ENCODE measurements around the gene GUCA1A.
A peak's percentile ranks its signal among the peaks of the same experiment; 100 is the strongest.
"Not testable (repeated sequence)": the region's sequence is repeated elsewhere in the genome, so short reads cannot be mapped to it uniquely, and the experiment has no call there.

The GUCA1A gene

GRCh38 chr6:42177514-42178364 lies 4.6 kb downstream of the GUCA1A start:
- DNase-seq (ENCODE audit: low spot score): no peak

- DNase-seq (ENCODE audit: low spot score): no peak
Measured at GRCh38 chr6:42179261-42179944, 6.2 kb downstream of the GUCA1A start.

DNA sequence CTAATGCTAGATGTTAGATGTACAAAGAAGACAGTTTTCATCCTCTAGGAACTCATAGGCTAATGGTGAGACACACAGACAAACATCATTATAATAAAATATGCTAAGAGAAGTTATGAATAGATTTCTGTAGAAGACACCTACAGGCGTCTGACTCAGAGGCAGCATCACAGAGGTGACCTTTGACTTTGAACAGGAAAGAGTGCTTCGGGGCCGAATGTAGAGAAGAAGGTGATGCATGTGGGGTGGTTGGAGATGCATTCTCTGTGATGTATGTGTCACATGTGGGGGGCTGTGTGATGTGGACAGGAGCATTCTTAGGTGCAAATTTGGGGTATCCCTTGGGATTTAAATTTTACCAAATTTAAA lies 6.8 kb downstream of the GUCA1A start:
- no peak for DNase-seq (ENCODE audit: low spot score)

GRCh38 chr6:42182101-42182500 lies 8.9 kb downstream of the GUCA1A start:
- no peak for DNase-seq (ENCODE audit: low spot score)

- no peak for DNase-seq (ENCODE audit: low spot score)
Measured at GRCh38 chr6:42184475-42184874, 11.3 kb downstream of the GUCA1A start.

- no peak for DNase-seq (ENCODE audit: low spot score)
Measured at GRCh38 chr6:42185597-42185996, 12.4 kb downstream of the GUCA1A start.

DNA sequence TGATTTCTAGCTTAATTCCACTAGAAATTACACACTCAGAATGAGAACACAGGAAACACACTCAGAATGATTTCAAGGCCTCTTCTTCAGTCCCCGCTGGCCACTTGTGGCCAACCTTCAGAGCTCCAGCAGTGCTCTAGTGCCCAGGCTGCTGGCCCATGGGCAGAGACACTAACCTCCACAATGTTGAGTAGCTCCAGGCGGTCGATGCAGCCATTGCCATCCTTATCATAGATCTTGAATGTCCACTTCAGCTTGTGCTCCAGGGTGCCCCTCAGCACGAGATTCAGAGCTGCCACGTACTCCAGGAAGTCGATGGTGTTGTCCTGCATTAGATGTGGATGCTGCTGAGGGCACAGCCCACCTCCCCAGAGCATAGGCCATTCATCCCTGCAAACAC lies 15.2 kb downstream of the GUCA1A start:
- DNase-seq (ENCODE audit: low spot score): no peak

- no peak for DNase-seq (ENCODE audit: low spot score)
Measured at GRCh38 chr6:42190554-42191183, 17.5 kb downstream of the GUCA1A start.

DNA sequence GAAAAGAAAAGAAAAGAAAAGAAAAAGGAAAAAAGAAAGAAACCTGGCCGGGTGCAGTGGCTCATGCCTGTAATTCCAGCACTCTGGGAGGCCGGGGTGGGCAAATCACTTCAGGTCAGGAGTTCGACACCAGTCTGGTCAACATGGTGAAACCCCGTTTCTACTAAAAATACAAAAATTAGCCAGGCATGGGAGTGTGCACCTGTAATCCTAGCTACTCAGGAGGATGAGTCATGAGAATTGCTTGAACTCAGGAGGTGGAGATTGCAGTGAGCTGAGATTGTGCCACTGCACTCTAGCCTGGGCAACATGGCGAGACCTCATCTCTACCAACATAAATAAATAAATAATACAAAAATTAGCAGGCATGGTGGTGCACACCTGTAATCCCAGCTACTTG lies 19.2 kb downstream of the GUCA1A start:
- not testable (repeated sequence) for DNase-seq (ENCODE audit: low spot score)

GRCh38 chr6:42193491-42193894 lies 20.3 kb downstream of the GUCA1A start:
- no peak for DNase-seq (ENCODE audit: low spot score)

DNA sequence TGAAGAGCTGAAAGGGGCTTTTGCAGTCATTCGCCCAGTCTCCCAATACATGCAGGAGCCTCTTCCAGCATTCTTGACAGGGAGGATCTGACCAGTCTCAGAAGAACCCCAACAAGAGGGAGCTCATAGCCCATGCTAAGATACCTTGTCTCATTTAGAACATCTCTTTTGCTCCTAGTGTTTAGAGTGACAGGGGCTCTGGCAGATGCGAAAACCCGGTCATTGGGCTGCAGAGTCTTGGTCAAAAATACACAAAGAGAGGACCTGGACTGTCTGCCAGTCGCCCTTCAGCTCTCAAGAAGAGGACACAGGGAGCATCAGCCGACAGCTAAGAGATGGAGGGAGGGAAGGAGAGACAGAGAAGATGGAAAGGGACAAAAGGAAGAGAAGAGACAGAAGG lies 20.9 kb downstream of the GUCA1A start:
- DNase-seq (ENCODE audit: low spot score): no peak

DNA sequence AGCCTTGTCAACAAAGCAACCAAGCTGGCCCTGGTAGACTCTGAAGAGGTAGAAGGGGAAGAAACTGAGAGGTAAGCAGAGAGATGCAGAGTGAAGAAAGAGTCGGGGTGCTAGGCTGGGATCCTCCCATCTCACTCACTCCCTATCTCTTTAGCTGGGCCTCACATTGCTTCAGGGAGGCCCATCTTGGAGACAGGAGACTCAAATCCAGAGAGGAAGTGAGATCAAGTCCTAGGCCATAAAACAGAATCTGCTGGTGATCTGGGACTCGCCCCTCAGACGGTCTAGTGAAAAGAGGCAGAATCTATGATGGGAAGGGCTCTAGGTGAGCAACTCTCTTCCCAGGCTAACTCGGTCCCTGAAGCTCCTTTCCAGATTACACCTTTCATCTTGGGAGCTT lies 22.3 kb downstream of the GUCA1A start:
- DNase-seq (ENCODE audit: low spot score): no peak

- DNase-seq (ENCODE audit: low spot score): peak; percentile 17
Measured at GRCh38 chr6:42197555-42198362, 24.6 kb downstream of the GUCA1A start.

- DNase-seq (ENCODE audit: low spot score): no peak
Measured at GRCh38 chr6:42199106-42199981, 26.2 kb downstream of the GUCA1A start.

DNA sequence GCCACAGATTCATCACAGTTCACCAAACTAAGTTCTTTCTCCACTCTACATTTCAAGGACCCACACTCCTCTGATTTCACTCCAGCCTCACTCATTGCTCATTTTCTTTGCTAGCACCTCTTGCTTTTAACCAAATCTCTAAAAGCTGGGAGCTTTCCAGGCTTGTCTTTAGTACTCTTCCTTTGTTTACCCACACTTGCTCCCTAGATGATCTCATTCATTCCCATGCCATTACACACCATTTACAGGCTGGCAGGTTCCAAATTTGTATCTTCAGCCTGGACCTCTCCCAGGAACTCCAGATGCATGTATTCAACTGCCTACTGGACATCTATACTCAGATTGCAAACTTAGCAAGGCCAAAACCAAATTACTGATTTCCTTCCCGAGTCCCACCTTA lies 26.9 kb downstream of the GUCA1A start:
- no peak for DNase-seq (ENCODE audit: low spot score)

DNA sequence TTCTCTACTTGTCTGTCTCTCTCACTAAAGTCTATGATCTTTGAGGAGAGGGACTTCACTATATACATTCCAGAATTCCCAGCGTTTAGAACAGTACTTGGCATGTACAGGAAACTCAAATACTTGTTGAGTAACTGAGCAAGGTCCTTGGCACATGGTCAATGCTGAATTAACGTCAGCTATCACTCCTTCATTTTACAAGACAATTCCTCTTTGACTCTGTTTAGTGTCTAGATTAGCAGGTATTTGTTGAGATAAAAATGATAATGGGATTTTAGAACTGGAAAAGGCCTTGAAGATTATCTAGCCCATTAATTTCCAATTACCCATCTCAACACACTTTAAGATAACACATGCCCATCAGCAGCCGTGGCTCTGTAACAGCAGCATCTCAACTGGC lies 28.2 kb downstream of the GUCA1A start:
- DNase-seq (ENCODE audit: low spot score): no peak

GRCh38 chr6:42202131-42202915 lies 29.2 kb downstream of the GUCA1A start:
- not testable (repeated sequence) for DNase-seq (ENCODE audit: low spot score)

- DNase-seq (ENCODE audit: low spot score): no peak
Measured at GRCh38 chr6:42203183-42203582, 30.0 kb downstream of the GUCA1A start.

- DNase-seq (ENCODE audit: low spot score): no peak
Measured at GRCh38 chr6:42204768-42205282, 31.7 kb downstream of the GUCA1A start.

GRCh38 chr6:42207559-42207958 lies 34.4 kb downstream of the GUCA1A start:
- DNase-seq (ENCODE audit: low spot score): not testable (repeated sequence)

Data from CD4-positive, alpha-beta T cell treated with Interleukin-2 at 100 ng/mL for 4 hours (primary cell).